Measurements from ENCODE around the gene TUBB2B.

The TUBB2B gene

GRCh38 chr6:3227363-3228045 lies at the start of gene TUBB2B:
TSS of gene TUBB2B (minus strand) at chr6:3227653. CDS start at chr6:3227543, 110 bp downstream.
- Histone ChIP-seq H3K27ac (peak within 1 kb of the TSS in 1 of 2 donors; percentile 45), H3K4me3 (peak within 1 kb of the TSS; percentile 78)
- no peak for TF ChIP-seq CTCF (IDR thresholded peaks at IDR 0.05)
- DNase-seq (ENCODE audit: low spot score) = no peak

GRCh38 chr6:3277251-3277650 lies 49.8 kb upstream of the TUBB2B start:
- H3K27ac ChIP-seq = no peak overlapping the region
- no peak overlapping the region for H3K4me3 ChIP-seq
- no peak for TF ChIP-seq CTCF (IDR thresholded peaks at IDR 0.05)
- no peak for DNase-seq (ENCODE audit: low spot score)

GRCh38 chr6:3276174-3277167 lies 49.0 kb upstream of the TUBB2B start:
- no peak for DNase-seq (ENCODE audit: low spot score)
- Histone ChIP-seq H3K4me3 (no peak overlapping the region), H3K27ac (no peak overlapping the region)
- no peak for TF ChIP-seq CTCF (IDR thresholded peaks at IDR 0.05)

- Histone ChIP-seq H3K27ac (no peak overlapping the region), H3K4me3 (no peak overlapping the region)
- no peak for TF ChIP-seq CTCF (IDR thresholded peaks at IDR 0.05)
- no peak for DNase-seq (ENCODE audit: low spot score)
Measured at GRCh38 chr6:3273707-3274521, 46.5 kb upstream of the TUBB2B start.

GRCh38 chr6:3272911-3273547 lies 45.6 kb upstream of the TUBB2B start:
- no peak overlapping the region for H3K4me3 ChIP-seq
- no peak overlapping the region for H3K27ac ChIP-seq
- no peak for TF ChIP-seq CTCF (IDR thresholded peaks at IDR 0.05)
- no peak for DNase-seq (ENCODE audit: low spot score)

- TF ChIP-seq CTCF (IDR thresholded peaks at IDR 0.05) = no peak
- Histone ChIP-seq H3K27ac (no peak overlapping the region), H3K4me3 (no peak overlapping the region)
- no peak for DNase-seq (ENCODE audit: low spot score)
Measured at GRCh38 chr6:3271756-3272155, 44.3 kb upstream of the TUBB2B start.
